Endothelial cell (in vitro differentiated cells): ENCODE data around the gene APRT. TPM values are rescaled to one million over a fixed set of nuclear protein-coding genes. Genes with fewer than 3 reads are reported as not detected.

Experiments used
- DNase-seq: peaks from one replicate; pipeline ENCODE4 v3.0.0; 2021; ENCODE audit warnings: low spot score
- H3K27ac Mint-ChIP-seq: one replicate; pipeline ENCODE4 v1.8.0; 2021; ENCODE audit warnings: mixed read lengths, inconsistent platforms; ENCODE audit not compliant: unreplicated experiment
- H3K27me3 Mint-ChIP-seq: one replicate; pipeline ENCODE4 v1.8.0; 2021; ENCODE audit warnings: mild to moderate bottlenecking, moderate library complexity, mixed read lengths, inconsistent platforms; ENCODE audit not compliant: unreplicated experiment
- H3K36me3 Mint-ChIP-seq: one replicate; pipeline ENCODE4 v1.8.0; 2021; ENCODE audit warnings: mild to moderate bottlenecking, low read depth, mixed read lengths, inconsistent platforms; ENCODE audit not compliant: unreplicated experiment
- H3K4me1 Mint-ChIP-seq: one replicate; pipeline ENCODE4 v1.8.0; 2021; ENCODE audit warnings: mild to moderate bottlenecking, mixed read lengths, inconsistent platforms; ENCODE audit not compliant: unreplicated experiment
- H3K4me3 Mint-ChIP-seq: one replicate; pipeline ENCODE4 v1.8.0; 2021; ENCODE audit warnings: mild to moderate bottlenecking, mixed read lengths, inconsistent platforms; ENCODE audit not compliant: unreplicated experiment
- H3K9me3 Mint-ChIP-seq: one replicate; pipeline ENCODE4 v1.8.0; 2021; ENCODE audit warnings: mixed read lengths, inconsistent platforms; ENCODE audit not compliant: unreplicated experiment
- total RNA-seq: library from RNA; stranded (reverse); fragmentation: NEBNext Ultra II Directional; extraction: Animal tissue kit (Norgen Biotek cat#: 25700); gene quantifications from one replicate; pipeline ENCODE4 v1.2.1, GENCODE V29; 2021; ENCODE audit not compliant: unreplicated experiment
- TF ChIP-seq, protein P1 (sequence below): fragments of 200-600 bp; sonication (generic); IDR thresholded peaks from one replicate; pipeline ENCODE4 v1.5.0; 2021; ENCODE audit warnings: antibody characterized with exemption; ENCODE audit not compliant: unreplicated experiment

APRT gene
- total RNA-seq, 1 donor from 2014 or later = 80.7 TPM

DNA sequence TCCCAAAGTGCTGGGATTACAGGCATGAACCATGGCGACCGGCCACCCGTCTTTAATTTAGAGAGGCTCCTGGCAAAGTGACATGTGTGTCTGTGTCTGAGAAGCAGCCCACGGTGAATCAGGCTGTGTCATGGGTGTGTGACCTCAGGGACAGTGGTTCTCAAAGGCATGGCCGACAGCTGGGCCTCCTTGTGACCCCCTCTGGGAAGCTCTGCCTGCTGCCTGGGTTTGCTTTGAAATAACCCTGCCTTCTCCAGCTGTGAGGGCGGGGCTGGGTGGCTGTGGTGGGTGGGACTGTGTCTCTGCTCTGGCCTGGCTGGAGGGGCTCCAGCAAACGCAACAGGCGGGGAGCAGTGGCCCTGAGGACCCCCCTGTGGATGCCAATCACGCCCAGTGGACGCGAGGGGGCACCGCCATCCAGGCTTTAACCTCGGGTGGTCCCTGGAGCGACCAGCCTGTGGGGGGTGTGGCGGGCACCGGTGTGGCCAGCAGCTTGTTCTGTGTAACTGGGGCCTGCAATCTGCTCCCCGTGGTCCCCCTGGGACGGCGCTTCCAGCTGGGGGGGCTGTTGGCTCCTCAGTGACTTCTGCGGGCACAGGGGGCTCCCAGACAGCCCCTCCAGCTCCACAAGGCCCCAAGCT lies 8.8 kb upstream of the APRT start:
- Mint-ChIP-seq H3K4me1 (no peaks in the 10 kb centered on the region), H3K36me3 (no peaks in the 10 kb centered on the region), H3K27me3 (no peaks in the 10 kb centered on the region), H3K27ac (no peak overlapping the region), H3K4me3 (no peak overlapping the region), H3K9me3 (no peaks in the 10 kb centered on the region)
- TF ChIP-seq, protein P1, sequence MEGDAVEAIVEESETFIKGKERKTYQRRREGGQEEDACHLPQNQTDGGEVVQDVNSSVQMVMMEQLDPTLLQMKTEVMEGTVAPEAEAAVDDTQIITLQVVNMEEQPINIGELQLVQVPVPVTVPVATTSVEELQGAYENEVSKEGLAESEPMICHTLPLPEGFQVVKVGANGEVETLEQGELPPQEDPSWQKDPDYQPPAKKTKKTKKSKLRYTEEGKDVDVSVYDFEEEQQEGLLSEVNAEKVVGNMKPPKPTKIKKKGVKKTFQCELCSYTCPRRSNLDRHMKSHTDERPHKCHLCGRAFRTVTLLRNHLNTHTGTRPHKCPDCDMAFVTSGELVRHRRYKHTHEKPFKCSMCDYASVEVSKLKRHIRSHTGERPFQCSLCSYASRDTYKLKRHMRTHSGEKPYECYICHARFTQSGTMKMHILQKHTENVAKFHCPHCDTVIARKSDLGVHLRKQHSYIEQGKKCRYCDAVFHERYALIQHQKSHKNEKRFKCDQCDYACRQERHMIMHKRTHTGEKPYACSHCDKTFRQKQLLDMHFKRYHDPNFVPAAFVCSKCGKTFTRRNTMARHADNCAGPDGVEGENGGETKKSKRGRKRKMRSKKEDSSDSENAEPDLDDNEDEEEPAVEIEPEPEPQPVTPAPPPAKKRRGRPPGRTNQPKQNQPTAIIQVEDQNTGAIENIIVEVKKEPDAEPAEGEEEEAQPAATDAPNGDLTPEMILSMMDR = no peak
- DNase-seq = no peak

DNA sequence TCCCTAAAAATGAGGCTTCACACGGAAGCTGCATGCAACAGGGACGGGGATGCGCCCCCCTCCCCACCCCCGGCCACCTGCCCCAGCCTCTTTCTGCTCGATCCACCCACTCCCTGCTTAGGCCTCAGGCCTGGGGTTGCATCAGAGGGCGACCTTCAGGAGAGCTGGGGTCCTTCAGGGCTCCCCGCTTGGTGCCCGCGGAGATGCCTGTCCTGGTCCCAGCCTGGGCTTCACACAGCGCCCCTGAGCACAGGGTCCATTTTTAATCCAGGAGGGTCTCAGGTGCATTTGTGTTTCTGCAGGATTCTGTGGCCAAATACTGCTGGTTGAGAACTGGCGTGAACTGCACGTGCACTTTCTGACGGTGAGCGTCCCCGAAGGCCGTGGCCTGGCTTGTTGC lies 7.4 kb upstream of the APRT start:
- H3K27ac Mint-ChIP-seq = no peak overlapping the region
- H3K4me3 Mint-ChIP-seq = no peak overlapping the region
- H3K27me3 Mint-ChIP-seq = no peaks in the 10 kb centered on the region
- DNase-seq = no peak
- H3K9me3 Mint-ChIP-seq = no peaks in the 10 kb centered on the region
- H3K4me1 Mint-ChIP-seq = no peaks in the 10 kb centered on the region
- TF ChIP-seq, protein P1 = no peak
- H3K36me3 Mint-ChIP-seq = no peaks in the 10 kb centered on the region

DNA sequence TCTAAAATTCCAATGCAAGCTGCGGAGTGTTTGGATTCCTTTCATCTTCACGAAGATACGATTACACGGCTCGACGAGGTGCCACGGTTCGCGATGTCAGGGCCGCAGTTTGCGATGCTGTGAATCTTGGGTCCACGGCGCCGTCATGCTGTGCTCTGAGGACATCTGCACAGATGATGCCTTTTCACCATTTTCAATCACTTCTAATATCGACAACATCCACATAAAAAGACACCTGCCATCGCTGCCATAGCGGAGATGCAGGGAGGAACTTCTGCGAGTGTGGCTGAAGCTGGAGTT lies 6.8 kb upstream of the APRT start:
- no peaks in the 10 kb centered on the region for H3K36me3 Mint-ChIP-seq
- TF ChIP-seq, protein P1 = no peak
- no peaks in the 10 kb centered on the region for H3K4me1 Mint-ChIP-seq
- H3K27ac Mint-ChIP-seq = no peak overlapping the region
- no peaks in the 10 kb centered on the region for H3K9me3 Mint-ChIP-seq
- H3K4me3 Mint-ChIP-seq = no peak overlapping the region
- no peak for DNase-seq
- no peaks in the 10 kb centered on the region for H3K27me3 Mint-ChIP-seq

DNA sequence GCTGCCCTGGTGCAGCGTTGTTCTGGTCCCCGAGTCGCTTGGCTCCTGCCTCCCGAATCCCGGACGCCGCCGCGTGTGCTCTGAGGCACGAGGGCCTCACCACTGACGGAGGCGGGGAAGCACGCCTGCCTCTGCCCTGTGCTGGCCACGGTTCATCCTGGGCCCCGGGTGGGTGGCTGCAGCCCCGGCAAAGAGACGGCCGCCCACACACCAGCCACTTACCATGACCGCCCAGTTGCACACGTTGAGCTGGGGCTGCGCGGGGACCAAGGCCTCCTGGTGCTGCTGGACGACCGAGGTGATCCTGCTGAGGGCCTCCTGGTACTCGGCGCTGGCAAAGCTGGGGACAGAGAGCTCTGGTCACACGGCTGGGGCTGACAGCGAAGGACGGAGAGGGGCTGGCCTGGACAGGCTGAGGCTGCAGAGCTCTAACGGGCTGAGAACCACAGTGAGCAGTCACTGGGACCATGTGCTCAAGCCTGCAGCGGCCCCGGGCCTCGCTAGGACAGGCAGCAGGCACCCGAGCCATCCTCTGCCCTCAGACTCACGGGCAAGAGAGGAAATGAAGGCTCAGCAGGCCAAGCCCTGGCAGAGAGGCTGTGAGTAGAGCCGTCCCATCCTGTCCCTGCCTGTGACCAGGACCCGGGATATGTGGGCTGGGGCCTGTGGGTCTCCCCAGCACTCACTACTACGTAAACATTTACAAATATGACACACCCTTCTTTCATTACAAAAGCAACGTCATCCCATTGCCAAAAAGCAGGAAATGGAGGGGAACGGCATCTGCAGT lies 6.3 kb upstream of the APRT start:
- no peaks in the 10 kb centered on the region for H3K4me1 Mint-ChIP-seq

More for the DNA sequence above, 6.3 kb upstream of the APRT start:
- TF ChIP-seq, protein P1 = no peak
- Mint-ChIP-seq H3K9me3 (no peaks in the 10 kb centered on the region), H3K4me3 (no peak overlapping the region), H3K36me3 (no peaks in the 10 kb centered on the region), H3K27ac (no peak overlapping the region), H3K27me3 (no peaks in the 10 kb centered on the region)
- no peak for DNase-seq
